HG02884 (cell line): ENCODE measurements around the gene ATXN2L.

ENCODE experiments used
- ATAC-seq: cut with Tn5 transposase; IDR thresholded peaks from one replicate; pipeline ENCODE4 v1.9.1; 2021; ENCODE audit warnings: mild to moderate bottlenecking, moderate library complexity; ENCODE audit not compliant: unreplicated experiment

The ATXN2L gene

DNA sequence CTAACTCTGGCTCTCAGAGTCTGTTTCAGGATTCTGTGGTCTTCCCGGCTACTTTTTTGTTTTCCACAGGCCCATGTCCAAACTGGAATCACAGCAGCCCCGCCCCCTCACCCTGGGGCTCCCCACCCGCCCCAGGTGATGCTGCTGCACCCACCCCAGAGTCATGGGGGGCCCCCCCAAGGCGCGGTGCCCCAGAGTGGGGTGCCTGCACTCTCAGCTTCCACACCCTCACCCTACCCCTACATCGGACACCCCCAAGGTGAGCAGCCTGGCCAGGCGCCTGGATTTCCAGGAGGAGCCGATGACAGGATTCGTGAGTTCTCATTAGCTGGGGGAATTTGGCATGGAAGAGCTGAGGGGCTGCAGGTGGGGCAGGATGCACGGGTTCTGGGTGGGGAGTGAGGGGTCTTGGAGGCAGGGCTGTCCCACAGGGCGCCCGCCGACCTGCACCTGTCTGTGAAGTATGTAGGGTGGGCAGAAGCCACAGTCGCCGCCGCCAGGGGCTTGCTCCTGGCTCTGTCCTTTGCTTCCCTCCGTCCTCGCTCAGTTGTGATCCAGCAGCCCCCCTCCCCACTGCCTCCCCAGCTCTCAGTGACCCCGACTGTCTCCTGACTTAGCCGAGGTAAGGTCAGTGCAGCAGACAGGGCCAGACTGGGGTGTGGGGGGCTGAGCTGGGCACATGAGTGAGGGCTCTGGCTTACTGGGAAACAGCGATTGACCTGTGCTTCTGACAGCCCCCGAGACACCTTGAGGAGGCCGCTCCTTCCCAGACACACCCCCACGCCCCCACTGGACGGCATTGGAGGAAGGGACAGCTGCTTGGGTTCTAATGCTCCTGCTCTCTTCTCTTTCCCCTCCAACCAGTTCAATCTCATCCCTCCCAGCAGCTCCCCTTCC, 13.3 kb downstream of the ATXN2L start:
- no peak for ATAC-seq

DNA sequence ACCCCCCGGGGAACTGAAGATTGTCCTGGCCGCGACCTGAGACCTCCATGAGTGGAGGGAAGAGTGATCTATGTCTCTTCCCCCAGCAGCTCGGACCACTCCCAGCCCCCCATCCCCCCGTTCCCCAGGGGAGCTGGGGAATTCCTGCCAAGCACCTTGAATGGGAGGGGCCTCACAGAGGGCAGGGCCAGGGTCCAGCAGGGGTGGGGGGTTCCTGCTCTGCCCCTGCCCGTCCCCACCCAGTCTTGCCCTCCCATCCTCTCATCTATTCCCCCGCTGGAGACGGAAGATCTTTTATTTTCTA, 13.9 kb downstream of the ATXN2L start:
- no peak for ATAC-seq

DNA sequence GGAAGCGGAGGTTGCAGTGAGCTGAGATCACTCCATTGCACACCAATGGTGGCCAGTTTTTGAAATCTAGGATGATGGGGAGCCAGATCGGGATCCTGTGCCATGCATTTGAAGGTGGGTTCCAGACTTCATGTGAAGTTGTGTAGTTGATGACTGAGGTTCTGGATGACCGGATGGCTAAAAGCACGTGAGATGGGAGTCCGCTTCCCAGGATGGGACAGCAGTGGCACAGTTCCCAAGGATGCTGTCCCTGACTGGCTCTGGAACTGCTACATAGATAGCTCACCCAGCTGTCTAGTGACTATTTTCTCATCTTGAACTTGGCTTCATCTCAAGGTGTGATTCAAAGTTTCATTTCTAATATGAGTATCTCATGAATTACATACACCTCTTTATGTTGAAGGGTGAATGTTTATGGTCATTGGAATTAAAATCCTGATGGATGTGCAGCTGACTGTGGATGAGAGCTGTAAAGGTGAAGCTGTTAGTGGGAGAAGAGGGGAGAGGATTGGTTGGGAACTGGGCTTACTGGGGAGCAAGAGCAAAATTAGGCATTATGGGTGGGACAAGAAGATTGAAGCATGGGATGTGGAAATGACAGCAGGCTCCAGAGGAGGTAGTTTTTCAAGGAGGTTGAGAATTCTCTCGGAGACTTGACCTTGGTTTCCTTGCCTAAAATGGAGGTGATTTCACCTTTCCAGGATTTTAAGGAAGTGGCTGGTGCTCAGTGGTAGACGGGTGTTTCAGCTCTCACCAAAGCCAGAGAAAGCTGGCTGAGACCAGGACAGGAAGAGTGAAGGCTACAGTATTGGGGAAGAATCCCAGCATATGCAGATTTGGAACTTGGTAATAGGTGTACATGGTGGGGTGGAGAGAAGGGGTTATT, 15.1 kb downstream of the ATXN2L start:
- no peak for ATAC-seq

DNA sequence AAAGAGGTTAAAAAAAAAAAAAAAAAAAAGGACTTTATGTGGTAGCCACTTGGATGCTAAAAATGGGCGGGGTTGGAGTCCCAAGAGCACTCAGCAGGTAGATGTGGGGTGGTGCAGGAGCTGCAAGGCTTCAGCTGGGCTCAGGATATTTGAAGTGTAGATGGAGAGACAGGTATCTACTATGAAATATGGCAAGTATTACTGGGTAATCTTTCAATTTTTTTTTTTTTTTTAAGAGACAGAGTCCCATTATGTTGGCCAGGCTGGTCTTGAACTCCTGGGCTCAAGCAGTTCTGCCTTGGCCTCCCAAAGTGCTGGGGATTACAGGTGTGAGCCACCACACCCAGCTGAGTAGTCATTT, 15.7 kb downstream of the ATXN2L start:
- no peak for ATAC-seq

DNA sequence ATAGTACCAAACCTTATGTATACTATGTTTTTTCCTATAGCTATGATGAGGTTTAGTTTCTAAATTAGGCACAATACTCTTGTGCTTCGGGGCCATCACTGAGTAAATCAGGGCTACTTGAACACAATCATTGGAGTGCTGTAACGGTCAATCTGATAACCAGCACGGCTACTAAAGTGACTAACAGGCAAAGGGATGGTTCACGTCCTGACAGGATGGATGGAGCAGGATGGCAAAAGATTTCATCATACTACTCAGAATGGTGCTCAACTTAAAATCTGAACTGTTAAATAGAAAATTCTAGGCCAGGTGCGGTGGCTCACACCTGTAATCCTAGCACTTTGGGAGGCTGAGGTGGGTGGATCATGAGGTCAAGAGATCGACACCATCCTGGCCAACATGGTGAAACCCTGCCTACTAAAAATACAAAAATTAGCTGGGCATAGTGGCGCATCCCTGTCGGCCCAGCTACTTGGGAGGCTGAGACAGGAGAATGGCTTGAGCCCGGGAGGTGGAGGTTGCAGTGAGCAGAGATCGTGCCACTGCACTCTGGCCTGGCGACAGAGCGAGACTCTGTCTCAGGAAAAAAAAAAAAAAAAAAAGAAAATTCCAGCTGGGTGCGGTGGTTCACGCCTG, 16.3 kb downstream of the ATXN2L start:
- ATAC-seq, result no peak

DNA sequence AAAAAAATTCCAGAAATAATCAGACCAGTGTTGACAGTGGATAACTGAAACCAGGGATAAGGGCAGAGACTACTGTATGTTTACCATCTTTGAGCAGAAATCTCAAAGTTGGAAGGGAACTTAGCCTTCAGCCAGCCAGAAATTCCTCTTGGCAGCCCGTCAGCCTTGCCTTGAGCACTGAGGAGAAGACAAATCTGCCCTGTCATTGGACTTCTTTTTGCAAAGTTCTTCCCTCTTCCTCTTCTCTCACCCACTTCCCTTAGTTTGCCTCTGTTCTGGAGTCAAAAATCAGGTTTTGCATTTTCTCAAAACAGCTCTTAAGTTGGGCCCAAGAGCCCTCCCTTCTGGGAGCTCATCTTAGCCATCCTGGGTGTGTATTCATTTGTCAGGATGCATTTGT, 17.1 kb downstream of the ATXN2L start:
- no peak for ATAC-seq

DNA sequence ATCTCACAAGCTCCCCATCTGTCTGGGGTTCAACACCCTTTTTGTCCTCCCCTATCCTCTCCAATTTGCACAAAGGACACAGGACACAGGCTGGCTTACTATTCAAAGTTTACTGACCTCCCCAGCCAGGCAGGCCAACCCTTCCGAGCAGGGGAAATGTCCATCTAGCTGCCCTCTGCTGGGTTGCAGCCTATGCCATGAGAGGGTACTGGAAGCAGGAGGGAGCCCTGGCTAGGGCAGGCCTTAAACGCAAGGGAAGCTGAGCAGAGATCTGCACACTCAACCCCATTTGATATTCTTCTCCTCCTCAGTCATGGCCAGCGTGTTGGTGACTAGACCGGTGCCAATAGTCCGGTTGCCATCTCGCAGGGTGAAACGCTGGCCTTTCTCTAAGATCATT, 19.9 kb downstream of the ATXN2L start:
- ATAC-seq, result no peak

DNA sequence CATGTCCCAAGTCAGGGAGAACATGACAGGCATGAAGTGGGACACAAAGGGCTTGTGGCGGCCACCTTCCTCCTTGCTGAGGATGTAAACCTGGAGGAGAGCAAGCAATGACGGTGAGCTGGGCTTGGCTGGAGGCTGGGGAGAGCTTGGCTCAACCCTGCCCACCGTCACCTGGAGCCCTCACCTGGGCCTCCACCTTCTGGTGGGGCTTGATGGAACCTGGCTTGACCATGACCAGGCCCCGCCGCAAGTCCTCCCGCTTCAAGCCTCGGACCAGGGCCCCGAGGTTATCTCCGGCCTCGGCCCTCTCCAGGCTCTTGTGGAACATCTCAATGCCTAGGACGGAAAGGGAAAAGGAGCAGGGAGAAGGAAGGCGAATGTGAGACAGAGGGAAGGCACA, 21.0 kb downstream of the ATXN2L start:
- no peak for ATAC-seq

DNA sequence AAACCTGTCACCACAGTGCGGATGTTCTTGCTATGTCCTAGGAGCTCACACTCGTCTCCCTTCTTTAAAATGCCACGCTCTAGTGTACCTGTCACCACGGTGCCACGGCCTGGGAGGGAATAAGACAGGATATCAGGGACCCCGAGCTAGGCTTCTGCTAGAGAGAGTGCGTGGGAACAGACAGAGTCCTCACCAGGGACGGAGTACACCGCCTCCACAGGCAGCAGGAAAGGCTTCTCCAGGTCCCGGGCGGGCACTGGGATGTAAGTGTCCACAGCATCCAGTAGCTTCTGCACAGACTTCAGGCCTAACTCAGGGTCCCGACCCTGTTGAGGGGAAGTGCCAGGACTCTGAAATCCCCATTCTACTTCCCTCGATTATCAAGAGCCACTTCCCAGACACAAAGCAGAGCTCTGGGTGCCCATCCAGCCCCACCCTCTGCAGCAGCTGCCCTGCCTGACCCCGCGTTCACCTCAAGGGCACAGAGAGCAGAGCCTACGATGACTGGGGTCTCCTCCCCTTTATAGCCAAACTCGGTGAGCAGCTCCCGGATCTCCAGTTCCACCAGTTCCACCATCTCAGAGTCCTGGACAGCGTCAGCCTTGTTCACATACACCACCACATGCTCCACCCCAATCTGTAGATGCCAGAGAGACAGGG, 21.6 kb downstream of the ATXN2L start:
- no peak for ATAC-seq

DNA sequence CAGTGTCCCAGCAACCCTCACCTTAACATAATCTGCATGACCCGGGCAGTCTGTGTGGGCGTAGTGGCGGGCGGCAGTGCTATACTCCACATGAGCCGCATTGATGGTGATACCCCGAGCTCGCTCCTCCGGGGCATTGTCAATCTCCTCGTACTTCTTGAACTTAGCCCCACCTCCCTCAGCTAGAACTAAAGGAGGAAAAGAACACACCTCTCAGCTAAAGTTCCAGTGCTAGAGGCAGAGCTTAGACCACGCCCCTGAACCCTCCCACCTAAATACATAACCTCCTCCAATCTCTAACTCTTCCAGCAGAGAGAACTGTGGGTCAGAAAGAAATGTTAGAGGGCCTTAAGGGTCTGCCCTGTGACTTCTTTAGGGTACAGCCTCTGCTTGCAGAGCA, 22.5 kb downstream of the ATXN2L start:
- ATAC-seq, result no peak

DNA sequence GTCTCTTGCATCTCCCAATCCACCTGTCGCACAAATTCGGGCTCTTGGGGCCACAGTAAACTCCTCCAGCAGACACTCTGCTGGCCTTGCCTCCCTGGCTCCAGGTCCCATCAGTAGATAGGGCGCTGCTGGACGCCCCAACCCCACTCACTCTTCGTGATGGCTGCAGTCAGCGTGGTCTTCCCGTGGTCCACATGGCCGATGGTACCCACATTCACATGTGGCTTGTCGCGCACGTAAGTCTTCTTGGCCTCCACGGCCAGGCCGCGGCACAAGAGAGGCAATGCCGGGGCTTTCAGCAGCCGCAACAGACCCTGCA, 22.9 kb downstream of the ATXN2L start:
- no peak for ATAC-seq

DNA sequence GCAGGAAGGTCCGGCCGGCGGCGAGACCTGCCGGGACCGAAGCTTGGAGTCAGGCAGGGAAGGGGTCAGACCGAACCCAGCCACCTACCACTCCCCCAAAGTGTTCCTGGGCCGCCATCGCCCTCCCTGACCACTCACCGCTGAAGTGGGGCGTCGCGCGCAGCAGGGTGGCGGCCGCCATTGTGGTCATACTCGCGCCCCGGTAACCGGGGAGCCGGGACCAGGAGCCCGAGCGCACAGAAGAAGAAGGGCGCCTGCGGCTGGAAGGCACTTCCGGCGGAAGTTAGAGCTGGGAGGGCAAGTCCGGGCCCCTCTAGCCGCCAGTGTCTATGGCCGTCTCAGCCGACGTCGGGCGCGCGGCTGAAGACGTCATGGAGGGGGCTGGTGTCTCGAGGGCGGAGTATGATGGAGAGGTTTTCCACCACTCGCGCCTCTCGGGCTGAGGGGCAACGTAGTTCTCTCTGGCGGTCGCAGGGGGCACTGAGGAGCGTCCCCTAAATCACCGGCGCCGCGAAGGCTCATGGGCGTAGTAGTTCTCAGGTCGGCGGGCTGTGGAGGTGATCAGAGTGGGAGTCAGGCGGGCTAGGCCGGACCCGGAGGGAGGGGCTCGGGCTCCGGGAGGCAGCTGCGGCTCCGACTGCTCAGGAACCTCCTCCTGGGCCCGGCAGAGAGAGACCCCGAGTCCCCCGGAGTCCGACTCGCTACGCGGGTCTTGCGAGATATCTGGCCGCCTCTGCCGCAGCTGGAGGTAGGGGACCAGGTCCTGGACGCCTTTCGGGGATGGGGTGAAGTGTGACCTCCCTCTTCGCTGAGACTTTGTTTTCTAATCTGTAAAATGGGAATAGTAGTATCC, 23.5 kb downstream of the ATXN2L start, which contains the start of gene TUFM:
Gene TUFM (minus strand): TSS at position 269 of the 853 bp plus-strand sequence. CDS start 79 bp downstream, at position 190.
- peak; percentile 86 for ATAC-seq

DNA sequence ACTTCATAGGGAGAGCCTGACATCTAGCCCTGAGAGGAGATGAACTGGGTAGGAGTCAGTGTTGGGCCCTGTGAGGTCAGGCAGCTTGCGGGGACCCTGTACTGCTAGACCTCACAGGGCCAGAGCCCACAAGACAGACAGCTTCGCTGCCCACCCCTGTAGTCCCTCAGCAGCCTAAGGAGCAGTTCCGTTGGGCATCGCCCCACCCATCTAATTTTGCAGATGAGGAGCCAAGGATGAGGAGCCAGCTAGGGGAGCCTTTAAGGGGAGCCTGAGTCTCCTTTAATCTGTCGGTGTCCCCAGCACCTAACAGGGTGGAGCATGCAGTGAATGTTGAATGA, 24.1 kb downstream of the ATXN2L start:
- peak; percentile 2 for ATAC-seq

DNA sequence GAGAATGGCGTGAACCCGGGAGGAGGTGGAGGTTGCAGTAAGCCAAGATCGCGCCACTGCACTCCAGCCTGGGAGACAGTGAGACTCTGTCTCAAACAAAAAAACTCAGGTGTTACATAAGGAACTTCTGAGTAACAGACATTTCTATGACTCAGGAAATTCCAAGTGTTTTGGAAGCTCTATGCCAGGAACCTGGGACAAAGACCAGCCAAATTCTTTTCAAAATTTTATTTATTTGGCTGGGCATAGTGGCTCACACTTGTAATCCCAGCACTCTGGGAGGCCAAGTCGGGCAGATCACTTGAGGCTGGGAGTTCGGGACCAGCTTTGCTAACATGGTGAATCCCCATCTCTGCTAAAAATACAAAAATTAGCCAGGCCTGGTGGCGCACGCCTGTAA, 35.6 kb downstream of the ATXN2L start:
- no peak for ATAC-seq

DNA sequence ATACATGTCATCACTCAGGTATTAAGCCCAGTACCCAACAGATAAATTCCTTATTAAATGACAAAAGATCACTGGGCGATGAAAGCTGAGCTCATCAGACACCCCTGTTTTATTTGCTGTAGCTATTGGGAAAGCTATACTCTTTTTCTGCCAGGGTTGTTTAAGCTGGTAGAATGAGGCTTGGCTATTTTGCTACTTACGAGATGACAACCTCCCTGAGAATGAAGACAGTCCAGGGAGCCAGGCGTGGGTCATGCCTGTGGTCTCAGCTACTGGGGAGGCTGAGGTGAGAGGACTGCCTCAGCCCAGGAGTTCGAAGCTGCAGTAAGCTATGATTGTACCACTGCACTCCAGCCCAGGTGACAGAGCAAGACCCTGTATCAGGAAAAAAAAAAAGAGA, 36.5 kb downstream of the ATXN2L start:
- ATAC-seq, result no peak

DNA sequence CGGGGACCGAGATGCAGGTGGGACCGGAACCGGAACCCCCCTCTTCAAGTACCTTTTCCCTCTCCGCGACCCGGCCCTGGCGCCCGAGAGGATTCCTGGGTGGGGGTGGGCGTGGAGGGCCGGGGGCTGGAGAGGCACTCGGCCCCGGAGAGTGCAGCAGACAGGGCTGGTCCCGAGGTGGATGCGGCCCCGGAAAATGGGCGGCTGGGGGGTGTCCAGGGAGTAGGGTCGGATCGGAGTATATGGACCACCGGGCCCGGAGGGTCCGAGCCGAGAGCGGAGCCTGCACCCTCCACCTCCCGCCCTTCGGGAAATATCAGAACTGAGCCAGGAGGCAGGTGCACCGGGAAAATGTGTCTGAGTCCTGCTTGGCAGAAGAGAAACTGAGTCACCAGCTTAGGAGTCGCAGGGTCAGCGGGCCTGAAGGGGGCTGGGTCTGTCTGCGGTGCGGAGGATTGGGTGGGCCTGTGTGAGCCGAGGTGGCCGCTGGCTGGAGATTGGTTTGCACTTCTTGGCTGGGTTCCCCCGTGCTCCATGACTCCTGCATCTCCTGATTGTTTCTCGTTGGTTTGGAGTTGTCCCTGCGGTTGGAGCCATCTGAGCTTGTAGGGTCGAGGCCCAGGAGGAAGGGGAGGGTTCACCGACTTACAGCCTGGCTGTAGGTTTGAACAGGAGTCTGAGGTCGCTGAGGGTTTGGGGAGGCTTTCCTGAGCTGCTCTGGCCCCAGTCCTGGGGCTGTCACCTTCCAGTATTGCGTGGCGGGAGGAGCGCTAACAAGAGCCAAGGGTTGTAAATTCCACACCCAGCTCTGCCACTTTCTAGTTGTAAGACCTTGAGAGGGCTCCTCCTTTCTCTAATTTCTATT, 41.4 kb downstream of the ATXN2L start:
- no peak for ATAC-seq

DNA sequence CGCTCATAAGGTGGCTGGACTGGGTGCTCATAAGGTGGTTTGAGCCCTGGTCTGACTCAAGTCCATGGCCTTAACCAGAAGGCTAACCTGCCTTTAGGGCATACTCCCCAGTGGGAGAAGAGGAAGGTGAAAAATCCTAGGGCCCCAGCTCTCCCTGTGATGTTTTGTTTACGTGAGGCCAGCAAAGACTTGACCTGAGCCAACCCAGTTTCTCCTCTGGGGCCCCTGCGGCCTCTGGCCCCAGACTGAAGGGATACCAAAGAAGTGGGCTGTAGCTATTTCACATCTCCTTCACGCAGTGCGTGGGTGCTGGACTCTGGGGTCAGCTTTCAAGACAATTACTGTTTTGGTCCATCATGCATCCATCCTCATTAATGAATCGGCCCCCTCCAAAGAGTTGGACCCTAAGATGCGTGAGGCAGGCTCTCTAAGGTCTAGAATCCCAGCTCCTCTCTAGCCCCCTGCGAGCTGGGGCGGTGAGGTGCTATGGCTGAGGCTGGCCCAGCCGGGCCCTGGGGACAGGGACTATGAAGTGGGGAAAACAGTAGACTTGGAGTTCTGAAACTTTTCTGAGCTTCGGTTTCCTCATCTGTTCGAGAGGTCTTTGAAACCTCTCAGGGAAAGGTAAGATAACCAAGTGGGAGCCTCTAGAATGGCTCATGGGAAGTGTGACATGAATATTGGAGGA, 42.3 kb downstream of the ATXN2L start:
- no peak for ATAC-seq

DNA sequence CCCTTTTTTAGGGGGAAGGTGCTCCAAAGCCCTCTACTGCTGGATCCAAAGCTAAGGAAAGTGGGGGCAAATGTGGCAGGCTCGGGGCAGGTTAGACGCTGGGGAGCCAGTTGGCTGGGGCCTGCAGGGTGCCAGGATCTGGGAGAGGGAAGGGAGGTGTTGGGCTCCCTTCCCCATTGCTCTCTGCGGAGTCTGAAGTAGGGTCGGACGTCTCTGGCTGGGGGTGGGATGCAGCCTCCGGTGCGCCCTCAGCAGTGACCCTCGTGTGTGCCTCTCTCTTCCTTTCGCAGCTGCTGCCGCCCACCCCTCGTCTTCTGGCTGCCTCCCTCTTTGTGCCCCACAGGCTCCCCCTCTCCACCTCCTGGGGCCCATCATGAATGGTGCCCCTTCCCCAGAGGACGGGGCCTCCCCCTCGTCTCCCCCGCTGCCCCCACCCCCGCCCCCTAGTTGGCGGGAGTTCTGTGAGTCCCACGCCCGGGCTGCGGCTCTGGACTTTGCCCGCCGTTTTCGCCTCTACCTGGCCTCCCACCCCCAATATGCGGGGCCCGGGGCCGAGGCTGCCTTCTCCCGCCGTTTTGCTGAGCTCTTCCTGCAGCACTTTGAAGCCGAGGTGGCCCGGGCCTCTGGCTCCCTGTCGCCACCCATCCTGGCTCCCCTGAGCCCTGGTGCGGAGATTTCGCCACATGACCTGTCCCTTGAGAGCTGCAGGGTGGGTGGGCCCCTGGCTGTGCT, 43.1 kb downstream of the ATXN2L start:
- no peak for ATAC-seq
